Vagina (tissue), 2 donors: ENCODE results near the gene NEXN.

ENCODE experiments used
- POLR2AphosphoS5 ChIP-seq, 2 donors: sonication (generic); formaldehyde crosslinking; IDR thresholded peaks; one replicate each; pipeline ENCODE4 v1.9.0; 2017; ENCODE audit warnings: antibody characterized with exemption in 2 of 2, mild to moderate bottlenecking in 2 of 2, low read depth in 1 of 2; ENCODE audit not compliant: insufficient read depth in 1 of 2
- TF ChIP-seq, protein P1 (sequence below), 3 experiments: fragments of 450-650 bp in 2 of 3; fragments of 200-600 bp in 1 of 3; sonication (generic) in 1 of 3; IDR thresholded peaks; one replicate each; pipeline ENCODE4 v1.5.1; 2017 to 2019; ENCODE audit warnings: antibody characterized with exemption in 3 of 3, mild to moderate bottlenecking in 2 of 3, moderate library complexity in 2 of 3

GRCh38 chr1:77866296-77866695 is 22.1 kb upstream of the NEXN start:
- TF ChIP-seq, protein P1, sequence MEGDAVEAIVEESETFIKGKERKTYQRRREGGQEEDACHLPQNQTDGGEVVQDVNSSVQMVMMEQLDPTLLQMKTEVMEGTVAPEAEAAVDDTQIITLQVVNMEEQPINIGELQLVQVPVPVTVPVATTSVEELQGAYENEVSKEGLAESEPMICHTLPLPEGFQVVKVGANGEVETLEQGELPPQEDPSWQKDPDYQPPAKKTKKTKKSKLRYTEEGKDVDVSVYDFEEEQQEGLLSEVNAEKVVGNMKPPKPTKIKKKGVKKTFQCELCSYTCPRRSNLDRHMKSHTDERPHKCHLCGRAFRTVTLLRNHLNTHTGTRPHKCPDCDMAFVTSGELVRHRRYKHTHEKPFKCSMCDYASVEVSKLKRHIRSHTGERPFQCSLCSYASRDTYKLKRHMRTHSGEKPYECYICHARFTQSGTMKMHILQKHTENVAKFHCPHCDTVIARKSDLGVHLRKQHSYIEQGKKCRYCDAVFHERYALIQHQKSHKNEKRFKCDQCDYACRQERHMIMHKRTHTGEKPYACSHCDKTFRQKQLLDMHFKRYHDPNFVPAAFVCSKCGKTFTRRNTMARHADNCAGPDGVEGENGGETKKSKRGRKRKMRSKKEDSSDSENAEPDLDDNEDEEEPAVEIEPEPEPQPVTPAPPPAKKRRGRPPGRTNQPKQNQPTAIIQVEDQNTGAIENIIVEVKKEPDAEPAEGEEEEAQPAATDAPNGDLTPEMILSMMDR (IDR thresholded peaks at IDR 0.05), result no peak
- no peak for TF ChIP-seq POLR2AphosphoS5 (IDR thresholded peaks at IDR 0.05; ENCODE audit: insufficient read depth in 1 of 2, low read depth in 1 of 2)
